Mammary epithelial cell (primary cell): ENCODE data around the gene ZNF330.

Source experiments
- EZH2 ChIP-seq: IDR thresholded peaks from 2 replicates; pipeline ENCODE4 v1.6.1; 2012; ENCODE audit warnings: low read length, inconsistent platforms, borderline replicate concordance
- TF ChIP-seq, protein P1 (sequence below), 2 donors: IDR thresholded peaks in 1 of 2; conservative IDR thresholded peaks in 1 of 2; 2 replicates each; pipeline ENCODE4 v1.5.1; 2011 to 2012; ENCODE audit warnings: inconsistent platforms in 2 of 2, low read length in 2 of 2, mild to moderate bottlenecking in 2 of 2, control low read depth in 1 of 2, low read depth in 1 of 2; ENCODE audit not compliant: insufficient read depth in 1 of 2; ENCODE audit errors: extremely low read depth in 1 of 2

DNA sequence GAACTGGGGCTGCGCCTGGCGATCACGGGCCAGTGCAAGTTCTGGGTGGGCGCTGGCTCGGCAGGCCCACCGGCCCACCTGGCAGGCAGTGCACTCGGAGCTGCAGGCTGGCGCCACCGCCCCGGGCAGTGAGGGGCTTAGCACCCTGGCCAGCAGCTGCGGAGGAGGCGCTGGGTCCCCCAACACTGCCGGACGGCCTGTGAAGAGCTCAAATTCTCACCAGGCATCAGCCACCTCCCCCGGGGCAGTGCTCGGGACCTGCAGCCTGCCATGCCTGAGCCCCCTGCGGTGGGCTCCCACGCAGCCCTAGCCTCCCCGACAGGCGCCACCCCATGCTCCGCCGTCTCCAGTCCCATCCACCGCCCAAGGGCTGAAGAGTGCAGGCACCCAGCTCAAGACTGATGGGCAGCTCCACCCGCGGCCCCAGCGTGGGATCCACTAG, 7.1 kb upstream of the ZNF330 start:
- TF ChIP-seq, protein P1, sequence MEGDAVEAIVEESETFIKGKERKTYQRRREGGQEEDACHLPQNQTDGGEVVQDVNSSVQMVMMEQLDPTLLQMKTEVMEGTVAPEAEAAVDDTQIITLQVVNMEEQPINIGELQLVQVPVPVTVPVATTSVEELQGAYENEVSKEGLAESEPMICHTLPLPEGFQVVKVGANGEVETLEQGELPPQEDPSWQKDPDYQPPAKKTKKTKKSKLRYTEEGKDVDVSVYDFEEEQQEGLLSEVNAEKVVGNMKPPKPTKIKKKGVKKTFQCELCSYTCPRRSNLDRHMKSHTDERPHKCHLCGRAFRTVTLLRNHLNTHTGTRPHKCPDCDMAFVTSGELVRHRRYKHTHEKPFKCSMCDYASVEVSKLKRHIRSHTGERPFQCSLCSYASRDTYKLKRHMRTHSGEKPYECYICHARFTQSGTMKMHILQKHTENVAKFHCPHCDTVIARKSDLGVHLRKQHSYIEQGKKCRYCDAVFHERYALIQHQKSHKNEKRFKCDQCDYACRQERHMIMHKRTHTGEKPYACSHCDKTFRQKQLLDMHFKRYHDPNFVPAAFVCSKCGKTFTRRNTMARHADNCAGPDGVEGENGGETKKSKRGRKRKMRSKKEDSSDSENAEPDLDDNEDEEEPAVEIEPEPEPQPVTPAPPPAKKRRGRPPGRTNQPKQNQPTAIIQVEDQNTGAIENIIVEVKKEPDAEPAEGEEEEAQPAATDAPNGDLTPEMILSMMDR (conservative IDR thresholded peaks at IDR 0.05 in 1 of 2, IDR thresholded peaks at IDR 0.05 in 1 of 2; ENCODE audit: extremely low read depth in 1 of 2, insufficient read depth in 1 of 2, low read depth in 1 of 2, low read length in 2 of 2) = no peak
- no peak for TF ChIP-seq EZH2
